Rectal smooth muscle tissue (tissue), 1 donor: ENCODE measurements around the gene CELF5.
"Not testable (repeated sequence)": the region's sequence is repeated elsewhere in the genome, so short reads cannot be mapped to it uniquely, and the experiment has no call there.

Experiments used
- H3K27ac ChIP-seq: one replicate; pipeline ENCODE4 v1.7.0; 2013; ENCODE audit warnings: low read depth, low read length, inconsistent platforms
- H3K27me3 ChIP-seq: one replicate; pipeline ENCODE4 v1.7.0; 2013; ENCODE audit warnings: low read length; ENCODE audit not compliant: control insufficient read depth, insufficient read depth
- H3K36me3 ChIP-seq: one replicate; pipeline ENCODE4 v1.7.0; 2013; ENCODE audit warnings: low read length; ENCODE audit not compliant: control insufficient read depth, insufficient read depth
- H3K4me1 ChIP-seq: one replicate; pipeline ENCODE4 v1.7.0; 2013; ENCODE audit warnings: low read length; ENCODE audit not compliant: control insufficient read depth, insufficient read depth
- H3K4me3 ChIP-seq: one replicate; pipeline ENCODE4 v1.7.0; 2013; ENCODE audit warnings: low read length
- H3K9ac ChIP-seq: one replicate; pipeline ENCODE4 v1.7.0; 2013; ENCODE audit warnings: low read length

The CELF5 gene

DNA sequence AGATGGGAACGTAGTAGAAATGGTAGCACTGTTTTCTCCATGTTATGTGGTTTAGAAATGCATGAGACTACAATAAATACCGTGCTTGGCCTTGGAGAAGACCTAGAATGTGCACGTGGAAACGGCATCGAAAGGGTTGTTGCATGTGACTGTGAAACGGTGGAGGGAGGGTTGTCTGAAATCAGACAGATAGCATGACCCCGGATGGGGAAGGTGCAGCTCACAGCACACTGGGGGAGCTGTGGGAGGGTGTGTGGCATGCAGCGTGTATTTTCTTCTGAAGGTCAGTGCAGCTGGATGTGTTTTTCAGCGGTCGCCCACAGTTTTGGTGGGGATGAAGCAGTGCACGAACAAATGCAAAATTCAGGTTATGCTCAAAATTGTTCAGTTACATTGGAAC is 63.4 kb downstream of the CELF5 start:
- Histone ChIP-seq H3K36me3 (no peaks in the 10 kb centered on the region), H3K27me3 (peaks cover 14% of the 10 kb centered on the region)

DNA sequence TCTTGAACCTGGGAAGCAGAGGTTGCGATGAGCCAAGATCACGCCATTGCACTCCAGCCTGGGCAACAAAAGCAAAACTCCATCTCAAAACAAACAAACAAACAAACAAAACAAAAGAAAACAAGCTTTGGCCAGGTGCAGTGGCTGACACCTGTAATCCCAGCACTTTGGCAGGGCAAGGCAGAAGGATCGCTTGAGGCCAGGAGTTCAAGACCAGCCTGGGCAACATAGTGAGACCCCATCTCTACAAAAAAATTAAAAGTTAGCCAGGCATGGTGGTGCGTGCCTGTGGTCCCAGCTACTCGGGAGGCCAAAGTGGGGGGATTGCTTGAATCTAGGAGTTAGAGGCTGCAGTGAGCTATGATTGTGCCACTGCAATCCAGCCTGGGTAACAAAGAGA is 64.0 kb downstream of the CELF5 start:
- H3K27me3 ChIP-seq: peaks cover 14% of the 10 kb centered on the region
- not testable (repeated sequence) for H3K36me3 ChIP-seq

More for the DNA sequence above, 63.4 kb downstream of the CELF5 start:
- Histone ChIP-seq H3K4me1 (no peaks in the 10 kb centered on the region), H3K4me3 (no peak overlapping the region), H3K9ac (no peak overlapping the region), H3K27ac (no peak overlapping the region)

DNA sequence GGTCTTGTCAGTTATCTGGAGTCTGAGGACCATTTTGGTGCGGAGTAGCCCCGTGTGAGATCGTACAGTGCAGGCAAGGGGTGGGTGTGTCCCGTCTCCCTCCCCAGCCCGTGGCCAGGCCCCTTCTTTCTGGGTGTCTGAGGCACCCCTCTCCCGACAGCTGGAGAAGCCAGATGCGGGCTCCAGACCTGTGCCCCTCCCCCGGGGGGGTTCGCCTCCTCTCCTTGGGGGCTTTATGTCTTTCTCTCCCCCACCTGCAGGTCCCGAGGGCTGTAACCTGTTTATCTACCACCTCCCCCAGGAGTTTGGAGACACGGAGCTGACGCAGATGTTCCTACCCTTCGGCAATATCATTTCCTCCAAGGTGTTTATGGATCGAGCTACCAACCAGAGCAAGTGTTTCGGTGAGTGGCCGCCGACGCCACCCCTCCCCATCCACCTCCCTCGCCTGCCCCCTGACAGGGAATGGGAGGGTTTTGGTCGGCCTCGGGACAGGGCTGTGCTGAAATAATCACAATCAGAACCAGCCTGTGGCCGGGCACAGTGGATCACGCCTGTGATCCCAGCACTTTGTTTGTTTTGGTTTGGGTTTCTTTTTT is 65.6 kb downstream of the CELF5 start:
- H3K4me3 ChIP-seq: no peak overlapping the region
- H3K27me3 ChIP-seq: peaks cover 8% of the 10 kb centered on the region
- no peaks in the 10 kb centered on the region for H3K4me1 ChIP-seq
- no peak overlapping the region for H3K27ac ChIP-seq
- H3K9ac ChIP-seq: no peak overlapping the region
- no peaks in the 10 kb centered on the region for H3K36me3 ChIP-seq

More for the DNA sequence above, 64.0 kb downstream of the CELF5 start:
- not testable (repeated sequence) for H3K27ac ChIP-seq, H3K4me1 ChIP-seq, H3K9ac ChIP-seq, H3K4me3 ChIP-seq

DNA sequence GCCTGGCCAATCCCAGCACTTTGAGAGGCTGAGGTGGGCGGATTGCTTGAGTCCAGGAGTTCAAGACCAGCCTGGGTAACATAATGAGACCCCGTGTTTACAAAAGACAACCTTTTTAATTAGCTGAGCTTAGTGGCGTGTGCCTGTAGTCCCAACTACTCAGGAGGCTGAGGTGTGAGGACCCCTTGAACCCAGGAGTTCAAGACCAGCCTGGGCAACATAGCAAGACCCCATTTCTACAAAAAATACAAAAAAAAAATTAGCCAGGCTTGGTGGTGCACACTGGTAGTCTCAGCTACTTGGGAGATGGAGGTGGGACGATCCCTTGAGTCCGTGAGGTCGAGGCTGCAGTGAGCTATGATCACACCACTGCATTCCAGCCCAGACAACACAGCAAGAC is 66.4 kb downstream of the CELF5 start:
- H3K27ac ChIP-seq, H3K27me3 ChIP-seq, H3K4me1 ChIP-seq, H3K4me3 ChIP-seq, H3K9ac ChIP-seq, H3K36me3 ChIP-seq: not testable (repeated sequence)

DNA sequence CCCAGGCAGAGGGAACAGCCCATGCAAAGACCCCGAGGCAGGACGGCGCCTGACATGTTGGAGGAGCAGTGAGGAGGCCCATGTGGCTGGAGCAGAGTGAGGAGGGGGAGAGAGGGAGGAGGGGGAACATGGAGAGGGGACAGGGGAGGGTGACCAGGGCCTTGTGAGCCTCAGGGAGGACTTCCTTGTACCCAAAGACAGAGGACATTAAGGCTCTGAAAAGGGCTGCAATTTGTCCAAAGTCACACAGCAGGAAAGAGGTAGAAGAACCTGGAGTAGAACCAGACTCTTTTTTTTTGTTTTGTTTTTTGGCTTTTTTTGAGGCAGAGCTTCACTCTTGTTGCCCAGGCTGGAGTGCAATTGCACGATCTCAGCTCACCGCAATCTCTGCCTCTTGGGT is 67.2 kb downstream of the CELF5 start:
- Histone ChIP-seq H3K27me3 (peaks cover 8% of the 10 kb centered on the region), H3K4me3 (no peak overlapping the region), H3K36me3 (no peaks in the 10 kb centered on the region), H3K9ac (no peak overlapping the region), H3K4me1 (no peaks in the 10 kb centered on the region), H3K27ac (no peak overlapping the region)

DNA sequence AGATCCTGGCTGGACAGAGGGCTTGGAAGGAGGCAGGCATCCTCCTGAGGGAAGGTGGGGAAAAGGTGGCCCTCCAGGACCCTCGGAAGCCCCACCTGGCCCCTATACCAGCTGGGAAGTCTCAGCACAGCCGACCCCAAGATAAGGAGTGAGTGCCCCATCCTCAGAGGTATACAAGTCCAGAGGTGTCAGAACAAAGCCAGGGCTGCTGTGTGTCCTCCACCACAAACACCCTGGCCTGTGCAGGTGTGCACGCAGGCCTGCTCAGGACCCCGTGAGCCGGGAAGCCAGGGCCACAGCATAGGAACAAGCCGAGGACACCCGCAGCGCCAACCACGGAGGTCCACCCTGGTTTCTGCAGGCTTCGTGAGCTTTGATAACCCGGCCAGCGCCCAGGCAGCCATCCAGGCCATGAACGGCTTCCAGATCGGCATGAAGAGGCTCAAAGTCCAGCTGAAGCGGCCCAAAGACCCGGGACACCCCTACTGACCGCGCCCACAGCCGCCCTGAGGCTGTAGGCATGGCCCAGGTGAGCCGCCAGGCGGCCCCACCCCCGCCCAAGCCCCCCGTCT is 68.6 kb downstream of the CELF5 start:
- Histone ChIP-seq H3K9ac (no peak overlapping the region), H3K27ac (no peak overlapping the region), H3K4me1 (no peaks in the 10 kb centered on the region), H3K27me3 (peaks cover 4% of the 10 kb centered on the region), H3K36me3 (no peaks in the 10 kb centered on the region), H3K4me3 (no peak overlapping the region)

DNA sequence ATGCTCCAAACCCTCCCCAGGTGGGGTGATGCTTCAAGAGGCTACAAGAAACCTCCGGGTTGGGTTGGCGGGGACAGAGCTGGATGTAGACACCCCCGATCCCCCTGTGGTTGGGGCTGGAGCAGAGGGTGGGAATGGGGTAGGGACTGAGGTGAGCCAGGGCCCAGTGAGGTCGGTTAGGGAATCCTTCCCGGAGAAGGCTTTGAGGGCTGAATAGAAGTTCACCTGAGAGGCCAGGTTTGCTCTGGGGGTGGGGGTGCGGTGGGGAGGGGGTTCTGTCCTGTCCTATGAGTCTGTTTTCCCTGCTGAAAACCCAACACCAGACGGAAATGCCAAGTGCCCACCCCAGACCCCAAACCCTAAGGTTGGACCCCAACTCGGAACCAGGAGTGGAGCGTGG is 69.1 kb downstream of the CELF5 start:
- H3K36me3 ChIP-seq: no peaks in the 10 kb centered on the region
- peaks cover 4% of the 10 kb centered on the region for H3K27me3 ChIP-seq
- no peak overlapping the region for H3K27ac ChIP-seq
- no peak overlapping the region for H3K4me3 ChIP-seq
- H3K9ac ChIP-seq: no peak overlapping the region
- no peaks in the 10 kb centered on the region for H3K4me1 ChIP-seq

DNA sequence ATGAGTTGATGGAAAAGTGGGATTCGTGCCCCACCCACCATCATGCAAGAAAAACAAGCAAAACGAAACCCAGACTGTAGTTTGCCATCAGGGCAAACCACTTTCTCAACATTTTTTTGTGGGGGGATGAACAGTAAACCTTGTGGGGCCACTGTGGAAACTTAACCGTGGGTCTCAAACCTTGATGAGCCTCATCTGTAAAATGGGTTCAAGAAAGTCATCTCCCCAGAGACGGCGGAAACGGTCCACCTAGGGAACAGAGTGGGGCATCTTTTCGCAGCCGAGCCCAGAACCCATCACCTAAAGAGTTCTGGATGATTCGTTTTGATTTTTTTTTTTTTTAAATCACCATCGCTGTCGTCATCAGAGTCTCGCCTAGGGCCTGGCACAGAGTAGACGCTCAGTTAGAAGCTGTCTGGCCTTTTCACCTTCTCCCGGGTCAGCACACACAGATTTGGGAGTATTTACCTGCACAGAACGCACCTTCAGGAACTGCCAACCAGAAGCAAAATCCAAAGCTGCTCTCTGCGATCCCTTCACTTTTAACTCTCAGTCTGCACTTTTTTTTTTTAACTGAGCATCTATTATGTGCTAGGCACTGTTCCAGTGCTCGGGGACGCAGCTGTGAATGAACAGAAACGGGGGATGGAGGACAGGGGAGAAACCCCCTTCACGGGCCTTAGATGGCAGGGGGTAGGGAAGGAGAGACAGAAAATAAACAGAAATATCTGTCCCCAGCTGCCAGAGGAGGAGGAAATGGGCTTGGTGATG is 69.8 kb downstream of the CELF5 start:
- H3K27me3 ChIP-seq: peaks cover 4% of the 10 kb centered on the region

DNA sequence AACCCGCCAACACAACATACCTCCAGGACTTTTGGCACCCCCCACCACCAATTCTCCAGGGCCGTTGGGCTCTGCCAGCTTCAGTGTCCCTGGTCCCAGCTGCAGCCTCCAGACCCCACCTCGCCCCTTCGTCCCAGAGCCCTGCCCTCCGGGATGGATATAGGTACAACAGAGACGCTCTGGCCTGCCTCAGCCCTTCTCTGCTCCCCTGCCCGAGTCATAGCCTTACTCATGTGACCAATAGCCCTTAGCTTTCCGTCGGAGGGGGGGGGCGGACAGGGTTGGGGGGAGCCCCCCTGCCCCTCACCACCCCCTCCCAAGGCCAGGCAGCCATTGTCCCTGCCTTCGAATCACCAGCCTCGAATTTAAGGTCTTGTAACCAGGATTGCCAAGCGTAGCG is 71.1 kb downstream of the CELF5 start:
- Histone ChIP-seq H3K27ac (no peak overlapping the region), H3K36me3 (no peaks in the 10 kb centered on the region), H3K4me3 (no peak overlapping the region), H3K27me3 (peaks cover 4% of the 10 kb centered on the region), H3K4me1 (no peaks in the 10 kb centered on the region), H3K9ac (no peak overlapping the region)

More for the DNA sequence above, 69.8 kb downstream of the CELF5 start:
- Histone ChIP-seq H3K9ac (no peak overlapping the region), H3K36me3 (no peaks in the 10 kb centered on the region), H3K4me3 (no peak overlapping the region), H3K27ac (no peak overlapping the region), H3K4me1 (no peaks in the 10 kb centered on the region)

DNA sequence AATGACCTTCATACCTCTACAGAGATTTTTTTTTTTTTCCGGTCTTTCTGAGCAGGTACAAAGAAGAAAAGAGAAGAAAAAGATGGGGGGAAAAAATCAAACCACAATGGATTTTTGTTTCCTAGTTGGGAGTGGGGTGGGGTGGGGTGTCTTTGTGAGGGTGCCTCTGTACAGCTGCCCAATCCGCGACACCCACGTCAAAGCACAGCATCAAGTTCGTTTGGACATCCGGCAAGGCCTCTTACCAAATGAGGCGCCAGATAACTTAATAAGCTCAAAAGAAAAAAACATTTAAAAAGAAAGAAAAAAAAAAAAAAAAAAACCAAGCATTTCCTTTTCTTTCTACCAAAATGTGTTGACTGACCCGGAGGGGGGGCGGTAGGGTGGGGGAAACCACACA is 71.6 kb downstream of the CELF5 start:
- H3K4me1 ChIP-seq: no peaks in the 10 kb centered on the region
- no peak overlapping the region for H3K27ac ChIP-seq
- peaks cover 4% of the 10 kb centered on the region for H3K27me3 ChIP-seq
- H3K9ac ChIP-seq: no peak overlapping the region
- H3K4me3 ChIP-seq: no peak overlapping the region
- H3K36me3 ChIP-seq: no peaks in the 10 kb centered on the region

DNA sequence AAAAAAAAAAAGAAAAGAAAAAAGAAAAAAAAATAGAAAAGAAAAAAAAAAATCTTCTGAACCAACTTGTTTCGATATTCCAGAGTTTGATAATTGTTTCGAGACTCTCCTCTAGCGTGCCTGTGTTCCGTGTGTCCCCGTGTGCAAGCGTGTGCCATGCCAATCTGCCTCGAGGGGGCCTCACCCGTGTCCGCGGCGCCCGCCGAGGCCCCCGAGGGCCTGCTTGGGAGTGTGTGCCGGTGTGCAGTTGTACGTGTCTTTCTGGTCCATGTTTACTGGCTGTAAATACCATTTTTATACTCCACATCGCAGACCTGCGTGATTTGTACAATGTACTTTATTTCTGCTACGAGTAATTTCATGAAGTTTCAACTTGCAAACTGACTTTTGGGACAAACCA is 72.0 kb downstream of the CELF5 start:
- H3K36me3 ChIP-seq: no peaks in the 10 kb centered on the region
- H3K4me3 ChIP-seq: no peak overlapping the region
- H3K27ac ChIP-seq: no peak overlapping the region
- H3K27me3 ChIP-seq: peaks cover 4% of the 10 kb centered on the region
- no peak overlapping the region for H3K9ac ChIP-seq
- H3K4me1 ChIP-seq: no peaks in the 10 kb centered on the region

DNA sequence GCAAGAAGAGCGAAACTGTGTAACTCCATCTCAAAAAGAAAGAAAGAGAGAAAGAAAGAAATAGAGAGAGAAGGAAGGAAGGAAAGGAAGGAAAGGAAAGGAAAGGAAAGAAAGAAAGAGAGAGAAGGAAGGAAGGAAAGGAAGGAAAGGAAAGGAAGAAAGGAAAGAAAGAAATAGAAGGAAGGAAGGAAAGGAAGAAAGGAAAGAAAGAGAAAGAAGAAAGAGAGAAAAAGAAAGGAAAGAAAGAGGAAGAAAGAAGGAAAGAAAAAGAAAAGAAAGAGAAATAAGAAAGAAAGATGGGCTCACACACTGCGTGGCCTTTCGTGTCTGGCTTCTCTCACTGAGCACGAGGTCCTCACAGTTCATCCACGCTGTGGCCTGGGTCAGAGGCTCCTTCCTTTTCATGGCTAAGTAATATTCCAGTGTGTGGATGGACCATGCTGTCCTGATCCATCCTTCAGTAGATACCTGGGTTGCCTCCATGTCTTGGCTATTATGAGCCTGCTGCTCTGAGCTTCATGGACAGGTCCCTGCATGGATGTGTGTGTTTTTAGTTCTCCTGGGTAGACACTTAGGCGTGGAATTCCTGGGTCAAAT is 74.5 kb downstream of the CELF5 start:
- H3K36me3 ChIP-seq: no peaks in the 10 kb centered on the region
- H3K27ac ChIP-seq: no peak overlapping the region
- H3K9ac ChIP-seq: no peak overlapping the region
- no peak overlapping the region for H3K4me3 ChIP-seq
- H3K27me3 ChIP-seq: peaks cover 10% of the 10 kb centered on the region
- no peaks in the 10 kb centered on the region for H3K4me1 ChIP-seq
